ENCODE results near the gene LEKR1. TPM values are rescaled to one million over a fixed set of nuclear protein-coding genes. Genes with fewer than 3 reads are reported as not detected.
"Not testable (repeated sequence)": the region's sequence is repeated elsewhere in the genome, so short reads cannot be mapped to it uniquely, and the experiment has no call there.

LEKR1 gene
- total and polyA plus RNA-seq, 2 of the 13 experiments (the other 11 are each of a cell fraction or from before 2014, with no cell fraction given) = 0.49 to 1.5 TPM

DNA sequence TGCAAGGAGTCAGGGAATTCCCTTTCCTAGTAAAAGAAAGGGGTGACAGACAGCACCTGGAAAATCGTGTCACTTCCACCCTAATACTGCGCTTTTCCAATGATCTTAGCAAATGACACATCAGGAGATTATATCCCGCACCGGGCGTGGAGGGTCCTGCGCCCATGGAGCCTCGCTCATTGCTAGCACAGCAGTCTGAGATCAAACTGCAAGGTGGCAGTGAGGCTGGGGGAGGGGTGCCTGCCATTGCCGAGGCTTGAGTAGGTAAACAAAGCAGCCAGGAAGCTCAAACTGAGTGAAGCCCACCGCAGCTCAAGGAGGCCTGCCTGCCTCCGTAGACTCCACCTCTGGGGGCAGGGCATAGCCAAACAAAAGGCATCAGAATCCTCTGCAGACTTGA is 140.2 kb downstream of the LEKR1 start:
- ATAC-seq; FAIRE-seq; in situ Hi-C loops (cut with HindIII; ENCODE audit: extremely low pct_ligation_motif_present, low pct_unique_long_range_greater_than_20kb); H2AFZ ChIP-seq (ENCODE audit: low read length); DNase-seq (ENCODE audit: low spot score); H3K9me3 ChIP-seq (ENCODE audit: low read length); H3K27me3 ChIP-seq (ENCODE audit: control insufficient read depth in 1 of 2, insufficient read depth in 2 of 2, low read length in 2 of 2); H3K4me3 ChIP-seq (replicated peaks in 1 of 3; ENCODE audit: insufficient read depth in 1 of 3, low read depth in 2 of 3, low read length in 3 of 3); H3K9ac ChIP-seq (ENCODE audit: insufficient read depth, low read depth, low read length); H4K20me1 ChIP-seq (ENCODE audit: insufficient read depth, low read length); H3K27ac ChIP-seq (ENCODE audit: extremely low read length, insufficient read depth, low read length); CTCF ChIA-PET (ENCODE audit: low intra/inter-chr PET ratio, low total read pairs); BruUV-seq (replicated peaks); H3K4me1 ChIP-seq (ENCODE audit: insufficient read depth, low read length); H3K4me2 ChIP-seq (ENCODE audit: low read depth, low read length); H3K36me3 ChIP-seq (replicated peaks in 1 of 2; ENCODE audit: control insufficient read depth in 1 of 2, insufficient read depth in 2 of 2, low read length in 2 of 2); POLR2A ChIA-PET; H3K79me2 ChIP-seq (ENCODE audit: insufficient read depth, low read length); intact Hi-C loops (cut with micrococcal nuclease; ENCODE audit: unreplicated experiment): not testable (repeated sequence)
- WGBS (ENCODE audit: low lambda C conversion rate) = 65% methylated on average over 10 of the region's 10 CpGs

- CTCF ChIA-PET (ENCODE audit: low intra/inter-chr PET ratio, low total read pairs) = no interaction called here
- in situ Hi-C loops (cut with HindIII; ENCODE audit: extremely low pct_ligation_motif_present, low pct_unique_long_range_greater_than_20kb) = no loop called here
- BruUV-seq (replicated peaks) = no TSS peak
- FAIRE-seq (no peak), DNase-seq (ENCODE audit: low spot score) (no peak), ATAC-seq (no peak)
- no peaks in the 10 kb centered on the region for H3K4me1 ChIP-seq (ENCODE audit: insufficient read depth, low read length)
- no peak overlapping the region for H3K4me2 ChIP-seq (ENCODE audit: low read depth, low read length)
- intact Hi-C loops (cut with micrococcal nuclease; ENCODE audit: unreplicated experiment) = no loop called here
- no peak overlapping the region for H3K27ac ChIP-seq (ENCODE audit: extremely low read length, insufficient read depth, low read length)
- no peaks in the 10 kb centered on the region for H3K36me3 ChIP-seq (replicated peaks in 1 of 2; ENCODE audit: control insufficient read depth in 1 of 2, insufficient read depth in 2 of 2, low read length in 2 of 2)
- no peak overlapping the region for H2AFZ ChIP-seq (ENCODE audit: low read length)
- 4% methylated on average over 2 of the region's 2 CpGs for WGBS (ENCODE audit: low lambda C conversion rate)
- H4K20me1 ChIP-seq (ENCODE audit: insufficient read depth, low read length) = no peaks in the 10 kb centered on the region
- no peaks in the 10 kb centered on the region for H3K27me3 ChIP-seq (ENCODE audit: control insufficient read depth in 1 of 2, insufficient read depth in 2 of 2, low read length in 2 of 2)
- no peak overlapping the region for H3K4me3 ChIP-seq (replicated peaks in 1 of 3; ENCODE audit: insufficient read depth in 1 of 3, low read depth in 2 of 3, low read length in 3 of 3)
- no peaks in the 10 kb centered on the region for H3K79me2 ChIP-seq (ENCODE audit: insufficient read depth, low read length)
- H3K9me3 ChIP-seq (ENCODE audit: low read length) = no peaks in the 10 kb centered on the region
- POLR2A ChIA-PET = no interaction called here
- H3K9ac ChIP-seq (ENCODE audit: insufficient read depth, low read depth, low read length) = no peak overlapping the region
- TF ChIP-seq MXI1 (IDR thresholded peaks at IDR 0.05; ENCODE audit: borderline replicate concordance, low read depth, low read length) = no peak
- no peak for TF ChIP-seq KDM5A (IDR thresholded peaks at IDR 0.05; ENCODE audit: borderline replicate concordance, low read length)
- TF ChIP-seq ZNF160 (CRISPR knock-in tag; IDR thresholded peaks at IDR 0.05) = no peak
- no peak for TF ChIP-seq ZFP37 (CRISPR knock-in tag; IDR thresholded peaks at IDR 0.05; ENCODE audit: borderline replicate concordance)
- TF ChIP-seq, protein P1, sequence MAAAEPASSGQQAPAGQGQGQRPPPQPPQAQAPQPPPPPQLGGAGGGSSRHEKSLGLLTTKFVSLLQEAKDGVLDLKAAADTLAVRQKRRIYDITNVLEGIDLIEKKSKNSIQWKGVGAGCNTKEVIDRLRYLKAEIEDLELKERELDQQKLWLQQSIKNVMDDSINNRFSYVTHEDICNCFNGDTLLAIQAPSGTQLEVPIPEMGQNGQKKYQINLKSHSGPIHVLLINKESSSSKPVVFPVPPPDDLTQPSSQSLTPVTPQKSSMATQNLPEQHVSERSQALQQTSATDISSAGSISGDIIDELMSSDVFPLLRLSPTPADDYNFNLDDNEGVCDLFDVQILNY (CRISPR knock-in tag; conservative IDR thresholded peaks at IDR 0.05) = no peak
- TF ChIP-seq KLF11 (CRISPR knock-in tag; IDR thresholded peaks at IDR 0.05) = no peak
- no peak for TF ChIP-seq MAFF (IDR thresholded peaks at IDR 0.05; ENCODE audit: low read depth, low read length)
- TF ChIP-seq ZNF674 (CRISPR knock-in tag; IDR thresholded peaks at IDR 0.05; ENCODE audit: low read depth) = no peak
- TF ChIP-seq TBX2 (CRISPR knock-in tag; IDR thresholded peaks at IDR 0.05; ENCODE audit: borderline replicate concordance) = no peak
- no peak for TF ChIP-seq ZBTB7B (CRISPR knock-in tag; IDR thresholded peaks at IDR 0.05)
- TF ChIP-seq TBL1XR1 (IDR thresholded peaks at IDR 0.05; ENCODE audit: borderline replicate concordance, low read length, partially characterized antibody) = no peak
- no peak for TF ChIP-seq TARDBP (CRISPR knock-in tag; IDR thresholded peaks at IDR 0.05)
- no peak for TF ChIP-seq ZNF589 (CRISPR knock-in tag; conservative IDR thresholded peaks at IDR 0.05)
- TF ChIP-seq PRDM10 (CRISPR knock-in tag; IDR thresholded peaks at IDR 0.05; ENCODE audit: low read depth) = no peak
Measured at GRCh38 chr3:156973954-156974353, 147.8 kb downstream of the LEKR1 start.
